B cell (primary cell): ENCODE data around the gene NCAM1.

Source experiments
- EZH2 ChIP-seq: IDR thresholded peaks from 2 replicates; pipeline ENCODE4 v1.6.1; 2012; ENCODE audit warnings: borderline replicate concordance, low read depth, mild to moderate bottlenecking, moderate library complexity, low read length; ENCODE audit not compliant: insufficient read depth, poor library complexity, severe bottlenecking
- TF ChIP-seq, protein P1 (sequence below): fragments of 200-600 bp; IDR thresholded peaks from one replicate; pipeline ENCODE4 v1.8.0; 2022; ENCODE audit warnings: antibody characterized with exemption, mild to moderate bottlenecking

DNA sequence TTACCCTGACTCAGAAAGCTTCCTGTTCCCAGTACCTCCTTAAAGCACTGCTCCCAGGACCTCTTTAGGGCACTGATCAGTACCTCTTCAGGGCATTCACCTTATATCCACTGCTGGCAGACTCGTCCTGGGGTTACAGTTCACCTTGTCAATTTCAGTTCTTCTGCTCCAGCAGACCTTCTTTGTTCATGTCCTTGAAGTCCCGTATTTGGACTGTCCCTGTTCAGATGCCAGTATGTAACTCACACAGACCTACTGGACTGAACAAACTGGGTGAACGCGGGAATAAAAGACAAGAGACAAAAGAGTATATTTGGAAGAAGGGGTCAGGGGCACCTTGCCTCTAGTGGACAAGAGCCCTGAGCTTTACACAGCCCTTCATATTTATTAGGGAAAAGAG lies 31.8 kb upstream of the NCAM1 start:
- TF ChIP-seq, protein P1, sequence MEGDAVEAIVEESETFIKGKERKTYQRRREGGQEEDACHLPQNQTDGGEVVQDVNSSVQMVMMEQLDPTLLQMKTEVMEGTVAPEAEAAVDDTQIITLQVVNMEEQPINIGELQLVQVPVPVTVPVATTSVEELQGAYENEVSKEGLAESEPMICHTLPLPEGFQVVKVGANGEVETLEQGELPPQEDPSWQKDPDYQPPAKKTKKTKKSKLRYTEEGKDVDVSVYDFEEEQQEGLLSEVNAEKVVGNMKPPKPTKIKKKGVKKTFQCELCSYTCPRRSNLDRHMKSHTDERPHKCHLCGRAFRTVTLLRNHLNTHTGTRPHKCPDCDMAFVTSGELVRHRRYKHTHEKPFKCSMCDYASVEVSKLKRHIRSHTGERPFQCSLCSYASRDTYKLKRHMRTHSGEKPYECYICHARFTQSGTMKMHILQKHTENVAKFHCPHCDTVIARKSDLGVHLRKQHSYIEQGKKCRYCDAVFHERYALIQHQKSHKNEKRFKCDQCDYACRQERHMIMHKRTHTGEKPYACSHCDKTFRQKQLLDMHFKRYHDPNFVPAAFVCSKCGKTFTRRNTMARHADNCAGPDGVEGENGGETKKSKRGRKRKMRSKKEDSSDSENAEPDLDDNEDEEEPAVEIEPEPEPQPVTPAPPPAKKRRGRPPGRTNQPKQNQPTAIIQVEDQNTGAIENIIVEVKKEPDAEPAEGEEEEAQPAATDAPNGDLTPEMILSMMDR: no peak
- no peak for TF ChIP-seq EZH2
